ENCODE data around the gene RC3H1.

The RC3H1 gene

GRCh38 chr1:173916667-173917066 is 105.5 kb downstream of the RC3H1 start:
- H4K20me1 ChIP-seq (ENCODE audit: insufficient read depth, low read length), result no peaks in the 10 kb centered on the region
- H3K36me3 ChIP-seq (replicated peaks; ENCODE audit: insufficient read depth, low read length), result no peaks in the 10 kb centered on the region
- no peaks in the 10 kb centered on the region for H3K9me2 ChIP-seq (replicated peaks; ENCODE audit: insufficient read depth, low read length)
- no peak overlapping the region for H3K4me2 ChIP-seq (ENCODE audit: low read depth, low read length)
- no peaks in the 10 kb centered on the region for H3K27me3 ChIP-seq (replicated peaks; ENCODE audit: insufficient read depth, low read length)
- no peak for TF ChIP-seq EZH2phosphoT487 (IDR thresholded peaks at IDR 0.05; ENCODE audit: low read length)
- TF ChIP-seq CTCF (IDR thresholded peaks at IDR 0.05; ENCODE audit: low read length), result no peak
- no peak for TF ChIP-seq EZH2 (optimal IDR thresholded peaks at IDR 0.05; ENCODE audit: low read depth, low read length)
- H3K9me3 ChIP-seq (replicated peaks; ENCODE audit: insufficient read depth, low read length), result no peaks in the 10 kb centered on the region
- no peaks in the 10 kb centered on the region for H3K4me1 ChIP-seq (ENCODE audit: low read length)
- no peak overlapping the region for H2AFZ ChIP-seq (ENCODE audit: low read length)
- H3K4me3 ChIP-seq (ENCODE audit: low read length), result no peak overlapping the region
- no peaks in the 10 kb centered on the region for H3K79me2 ChIP-seq (ENCODE audit: low read length)
- no peak for DNase-seq
- no peak overlapping the region for H3K9ac ChIP-seq (ENCODE audit: low read length)
- H3F3A ChIP-seq (ENCODE audit: insufficient read depth, low read length), result no peaks in the 10 kb centered on the region
- no peak overlapping the region for H3K27ac ChIP-seq (ENCODE audit: low read length)

DNA sequence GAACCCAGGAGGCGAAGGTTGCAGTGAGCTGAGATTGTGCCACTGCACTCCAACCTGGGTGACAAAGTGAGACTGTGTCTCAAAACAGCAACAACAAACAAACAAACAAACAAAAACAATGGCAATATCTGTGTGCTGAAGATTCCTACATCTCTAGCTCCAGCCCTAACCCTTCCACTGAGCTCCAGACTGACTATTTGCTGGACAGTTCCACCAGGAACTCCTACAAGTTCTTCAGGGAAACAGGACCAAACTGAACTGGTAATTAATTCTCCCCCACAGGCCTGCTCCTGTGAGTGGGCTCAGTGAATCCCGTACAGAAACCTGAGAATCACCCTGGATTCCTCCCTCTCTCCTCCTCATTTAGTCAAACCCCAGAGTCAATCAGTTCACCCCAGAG is 106.6 kb downstream of the RC3H1 start:
- TF ChIP-seq CTCF (IDR thresholded peaks at IDR 0.05; ENCODE audit: low read length) (no peak), EZH2 (optimal IDR thresholded peaks at IDR 0.05; ENCODE audit: low read depth, low read length) (no peak), EZH2phosphoT487 (IDR thresholded peaks at IDR 0.05; ENCODE audit: low read length) (no peak)
- Histone ChIP-seq H3K4me3 (ENCODE audit: low read length) (no peak overlapping the region), H3K79me2 (ENCODE audit: low read length) (no peaks in the 10 kb centered on the region), H3K9ac (ENCODE audit: low read length) (no peak overlapping the region), H4K20me1 (ENCODE audit: insufficient read depth, low read length) (no peaks in the 10 kb centered on the region), H3K27me3 (replicated peaks; ENCODE audit: insufficient read depth, low read length) (no peaks in the 10 kb centered on the region), H3K4me1 (ENCODE audit: low read length) (no peaks in the 10 kb centered on the region), H3F3A (ENCODE audit: insufficient read depth, low read length) (no peaks in the 10 kb centered on the region), H2AFZ (ENCODE audit: low read length) (no peak overlapping the region), H3K9me3 (replicated peaks; ENCODE audit: insufficient read depth, low read length) (no peaks in the 10 kb centered on the region), H3K9me2 (replicated peaks; ENCODE audit: insufficient read depth, low read length) (no peaks in the 10 kb centered on the region), H3K27ac (ENCODE audit: low read length) (no peak overlapping the region), H3K4me2 (ENCODE audit: low read depth, low read length) (no peak overlapping the region), H3K36me3 (replicated peaks; ENCODE audit: insufficient read depth, low read length) (no peaks in the 10 kb centered on the region)
- DNase-seq, result no peak

DNA sequence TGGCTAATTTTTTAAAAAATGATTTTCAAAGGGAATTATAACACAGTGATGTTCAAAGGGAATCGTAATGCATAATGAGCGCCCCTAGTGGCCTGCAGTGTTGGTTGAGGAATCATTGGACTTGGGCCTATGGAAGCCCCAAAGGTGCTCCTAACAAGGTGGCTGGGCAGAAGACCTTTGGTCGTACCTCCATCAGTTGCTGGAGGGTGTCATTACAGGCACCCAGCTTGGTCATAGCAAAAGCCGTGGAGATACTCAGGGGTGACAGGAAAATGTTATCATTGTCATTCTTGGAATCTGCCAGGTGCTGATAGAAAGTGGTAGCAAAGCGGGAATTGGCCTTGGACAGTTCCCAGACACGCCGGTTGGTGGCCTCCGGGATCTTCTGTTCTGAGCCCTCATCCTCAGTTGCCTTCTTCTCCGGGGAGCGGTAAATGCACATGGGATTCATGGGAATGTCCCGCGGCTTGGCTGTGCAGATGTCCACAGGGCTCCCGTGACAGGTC is 107.7 kb downstream of the RC3H1 start:
- DNase-seq, result peak; percentile 70
- TF ChIP-seq EZH2 (optimal IDR thresholded peaks at IDR 0.05; ENCODE audit: low read depth, low read length) (no peak), EZH2phosphoT487 (IDR thresholded peaks at IDR 0.05; ENCODE audit: low read length) (no peak), CTCF (IDR thresholded peaks at IDR 0.05; ENCODE audit: low read length) (peak; percentile 81)
- no peaks in the 10 kb centered on the region for H3K9me3 ChIP-seq (replicated peaks; ENCODE audit: insufficient read depth, low read length)
- H3K27me3 ChIP-seq (replicated peaks; ENCODE audit: insufficient read depth, low read length), result no peaks in the 10 kb centered on the region
- H2AFZ ChIP-seq (ENCODE audit: low read length), result no peak overlapping the region
- H3K4me3 ChIP-seq (ENCODE audit: low read length), result no peak overlapping the region
- H3K4me2 ChIP-seq (ENCODE audit: low read depth, low read length), result no peak overlapping the region
- H3K9me2 ChIP-seq (replicated peaks; ENCODE audit: insufficient read depth, low read length), result no peaks in the 10 kb centered on the region
- no peak overlapping the region for H3K9ac ChIP-seq (ENCODE audit: low read length)
- H3K36me3 ChIP-seq (replicated peaks; ENCODE audit: insufficient read depth, low read length), result no peaks in the 10 kb centered on the region
- H3K27ac ChIP-seq (ENCODE audit: low read length), result no peak overlapping the region
- no peaks in the 10 kb centered on the region for H3K79me2 ChIP-seq (ENCODE audit: low read length)
- no peaks in the 10 kb centered on the region for H3F3A ChIP-seq (ENCODE audit: insufficient read depth, low read length)
- no peaks in the 10 kb centered on the region for H3K4me1 ChIP-seq (ENCODE audit: low read length)
- H4K20me1 ChIP-seq (ENCODE audit: insufficient read depth, low read length), result no peaks in the 10 kb centered on the region

Data from MM.1S (cell line).